SW480 (cell line): ENCODE data around the gene FOXP1.
A peak's percentile ranks its signal among the peaks of the same experiment; 100 is the strongest.

Experiments used
- DNase-seq: peaks from one replicate; pipeline ENCODE4 v3.0.0-alpha.2; 2016; ENCODE audit warnings: low spot score

FOXP1 gene

DNA sequence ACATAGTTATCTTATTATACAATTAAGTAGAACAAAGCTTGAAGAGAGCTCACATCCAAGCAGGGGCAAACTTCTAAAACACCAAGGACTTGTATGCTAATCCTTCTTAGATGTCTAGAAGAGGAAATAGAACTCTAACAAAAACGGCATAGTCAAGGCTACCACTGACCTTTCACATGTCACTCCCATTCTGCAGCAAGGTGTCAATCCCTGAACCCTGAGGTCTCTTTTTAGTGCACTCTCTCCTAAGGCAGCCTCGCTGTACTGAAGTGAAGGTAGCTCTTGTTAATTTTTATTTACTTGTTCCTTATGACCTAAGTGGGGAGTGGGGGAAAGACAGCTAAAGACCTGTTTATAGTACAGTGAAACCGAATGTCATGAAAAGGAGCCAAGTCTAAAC is 506.5 kb downstream of the FOXP1 start:
- DNase-seq: no peak

DNA sequence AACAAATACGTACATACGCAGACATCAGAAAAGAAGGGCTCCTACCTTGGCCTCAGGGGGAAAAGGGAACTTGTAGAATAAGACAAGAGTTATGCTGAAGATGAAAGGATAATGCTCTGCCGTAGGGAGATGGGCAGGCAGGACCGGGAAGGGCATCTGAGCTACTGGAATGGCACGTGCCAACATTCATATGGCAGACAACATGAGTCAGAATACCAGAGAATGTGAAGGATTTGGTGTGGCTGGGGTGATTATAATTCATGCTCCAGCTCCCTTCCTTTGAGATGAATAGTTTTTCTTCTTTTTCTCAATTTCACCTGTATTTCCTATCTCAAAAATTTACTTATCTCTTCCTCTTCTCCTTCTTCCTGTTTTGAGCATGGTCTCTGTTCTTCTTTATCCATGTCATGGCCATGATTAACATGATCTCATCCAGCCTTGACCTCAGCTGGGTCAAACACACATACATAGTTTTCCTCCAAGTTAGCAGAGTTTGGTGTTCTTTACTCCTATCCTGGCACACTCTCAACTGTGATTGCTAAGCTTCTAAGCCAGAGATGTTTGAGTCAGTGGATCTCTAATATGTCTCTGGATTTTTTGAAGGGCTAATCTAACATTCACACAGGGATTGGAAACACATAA is 507.0 kb downstream of the FOXP1 start:
- DNase-seq: no peak

DNA sequence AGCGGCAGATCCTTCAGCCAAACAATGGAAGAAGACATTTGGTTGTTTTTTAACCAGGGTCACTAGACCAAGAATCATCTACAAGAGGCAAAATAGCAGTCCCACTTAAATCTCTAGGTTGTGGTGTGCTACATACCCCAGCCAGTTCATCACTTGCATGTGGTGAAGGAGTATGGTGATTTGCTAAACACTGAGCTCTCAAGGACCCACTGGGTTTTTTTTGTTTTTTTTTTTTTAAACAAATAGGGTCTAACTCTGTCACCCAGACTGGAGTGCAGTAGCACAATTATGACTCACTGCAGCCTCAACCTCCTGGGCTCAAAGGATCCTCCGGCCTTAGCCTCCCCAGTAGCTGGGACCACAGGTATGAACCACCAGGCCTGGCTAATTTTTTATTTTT is 508.0 kb downstream of the FOXP1 start:
- no peak for DNase-seq

DNA sequence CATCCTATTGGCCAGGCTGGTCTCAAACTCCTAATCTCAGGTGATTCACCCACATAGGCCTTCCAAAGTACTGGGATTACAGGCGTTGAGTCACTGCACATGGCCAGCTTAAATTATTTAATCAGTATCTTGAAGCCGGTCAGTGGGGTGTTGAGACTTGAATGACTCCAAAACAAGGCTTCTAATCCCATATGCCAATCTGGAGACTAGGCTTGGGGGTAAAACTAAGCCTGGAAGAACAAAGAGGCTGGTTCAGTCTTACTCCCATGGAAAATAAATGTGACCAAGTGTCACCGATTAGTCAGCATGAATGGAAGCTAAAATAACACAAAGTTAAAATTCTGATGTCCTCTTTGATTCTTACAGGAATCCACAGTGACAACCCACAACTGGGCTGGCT is 509.1 kb downstream of the FOXP1 start:
- DNase-seq: no peak

DNA sequence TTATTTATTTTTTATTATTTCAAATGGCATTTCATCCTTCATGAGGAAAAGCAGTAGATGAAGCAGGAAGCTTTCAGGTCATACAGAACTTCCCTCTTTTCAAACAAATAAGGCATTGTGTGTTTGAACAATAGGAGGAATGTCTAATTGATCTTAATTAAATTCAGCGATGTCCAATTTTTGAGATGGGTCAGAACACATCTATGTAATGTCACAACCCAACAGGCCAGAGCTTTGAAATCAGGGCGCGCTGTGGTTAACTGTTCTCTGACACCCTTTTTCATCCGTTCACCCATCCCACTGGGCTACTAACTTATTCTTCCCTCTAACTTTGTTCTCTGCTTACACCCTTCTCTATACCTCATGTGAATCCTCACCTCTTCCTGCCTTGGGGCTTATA is 510.5 kb downstream of the FOXP1 start:
- no peak for DNase-seq

DNA sequence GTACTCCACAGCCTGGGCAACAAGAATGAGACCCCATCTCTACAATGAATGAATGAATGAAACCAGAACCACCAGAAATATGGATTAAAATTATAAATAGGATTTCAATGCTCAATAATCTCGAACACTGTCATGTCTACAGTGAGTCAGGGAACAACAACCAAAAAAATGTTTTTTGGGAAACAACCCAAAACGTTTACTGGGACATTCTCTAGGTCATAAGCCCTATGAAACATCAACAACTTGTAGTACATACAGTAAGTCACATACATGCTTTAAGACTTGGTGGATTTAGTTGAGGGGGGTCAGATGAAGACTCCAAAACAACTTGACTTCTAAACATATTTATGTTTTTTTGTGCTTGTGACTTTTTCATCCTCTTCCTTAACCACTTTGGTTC is 511.2 kb downstream of the FOXP1 start:
- no peak for DNase-seq

DNA sequence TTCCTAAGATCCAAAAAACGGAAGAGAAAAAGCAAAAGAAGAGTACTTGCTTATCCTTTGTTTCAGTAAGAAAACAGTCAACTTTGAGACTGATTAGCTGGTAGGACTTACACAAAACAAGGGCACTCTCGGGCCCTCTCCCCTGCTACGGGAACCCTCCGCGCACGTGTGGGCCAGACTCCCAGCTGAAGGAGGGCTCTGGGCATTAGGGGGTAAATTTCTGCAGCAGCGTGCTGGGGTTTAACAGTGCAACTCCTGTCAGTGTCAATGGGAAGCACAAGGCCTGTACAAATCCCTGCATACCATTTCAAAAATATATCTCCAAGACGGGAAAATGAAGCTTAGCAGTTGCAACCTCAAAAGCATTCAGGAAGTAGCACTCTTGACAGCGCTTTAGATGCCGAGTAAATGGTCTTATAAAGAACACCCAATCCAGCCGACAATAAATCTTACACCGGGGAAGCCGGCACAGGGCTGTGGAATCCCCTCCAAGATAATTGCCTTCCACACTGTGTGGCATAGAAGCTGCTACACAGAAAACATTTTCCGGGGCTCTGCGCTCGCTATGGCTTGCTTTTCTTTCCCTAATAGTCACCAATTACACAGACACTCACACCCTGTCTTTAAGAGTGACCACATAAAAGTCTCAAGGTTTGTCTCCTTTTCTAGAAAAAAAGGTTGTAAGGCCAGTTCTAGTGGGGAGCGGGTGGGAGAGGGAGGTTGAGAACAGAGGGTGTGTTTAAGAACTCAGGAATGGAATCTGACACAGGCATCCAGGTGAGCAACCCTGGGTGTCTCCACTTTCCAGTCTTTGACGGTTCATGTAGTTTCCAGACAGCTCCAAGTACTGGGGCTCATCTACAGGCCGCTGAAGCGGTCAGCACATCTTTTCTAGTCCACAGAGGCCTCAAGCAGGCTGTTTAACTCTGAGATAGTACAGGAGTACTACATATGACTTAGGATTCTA is 512.7 kb downstream of the FOXP1 start:
- DNase-seq: no peak

DNA sequence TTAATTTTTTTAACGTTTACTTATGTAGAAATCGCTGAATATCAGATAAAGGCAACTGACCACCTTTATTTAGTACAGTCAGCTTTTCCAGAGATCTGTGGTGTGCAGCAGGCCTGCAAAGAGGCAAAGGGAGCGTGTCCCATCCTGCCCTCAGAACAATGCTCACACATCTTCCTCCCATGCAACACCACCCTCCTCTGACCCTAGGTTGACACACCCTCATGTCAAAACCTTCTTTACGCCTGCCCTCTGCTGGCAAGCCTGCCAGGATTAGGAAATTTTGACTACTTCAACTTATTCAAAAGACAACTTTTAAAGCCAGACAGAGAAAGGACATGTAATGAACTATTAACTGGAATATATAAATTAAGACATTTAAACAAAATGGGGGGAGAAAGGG is 513.7 kb downstream of the FOXP1 start:
- peak; percentile 68 for DNase-seq

DNA sequence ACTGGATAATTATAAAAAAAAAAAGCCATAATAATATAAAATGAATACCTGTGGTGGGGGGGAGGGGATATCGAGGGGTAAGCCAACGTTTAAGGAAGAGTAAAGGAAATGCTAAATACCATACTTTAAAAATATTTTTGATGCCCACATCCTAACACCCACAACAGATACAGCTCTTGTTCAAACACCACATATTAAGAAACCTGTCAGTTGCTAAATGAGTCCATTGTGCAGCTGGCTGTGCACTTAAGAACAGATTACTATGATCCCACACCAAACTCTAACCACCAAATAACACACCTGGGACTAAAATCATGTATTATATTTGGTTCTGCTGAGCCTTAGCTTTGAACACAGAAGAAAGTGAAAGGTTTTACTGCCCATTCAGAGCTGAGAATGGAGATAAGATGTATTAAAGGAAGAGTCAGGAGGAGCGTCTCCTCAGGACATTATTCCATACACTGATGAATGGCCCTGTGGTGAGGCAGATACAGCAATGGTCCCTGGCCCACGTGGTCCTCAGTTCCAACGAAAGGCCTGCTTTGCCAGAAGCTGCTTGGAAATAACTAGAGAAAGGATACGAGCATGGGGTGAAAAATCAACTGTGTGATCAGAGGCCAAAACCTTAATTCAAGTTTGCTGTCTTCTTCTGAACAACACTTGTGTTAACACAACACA is 515.4 kb downstream of the FOXP1 start:
- DNase-seq: peak; percentile 62

DNA sequence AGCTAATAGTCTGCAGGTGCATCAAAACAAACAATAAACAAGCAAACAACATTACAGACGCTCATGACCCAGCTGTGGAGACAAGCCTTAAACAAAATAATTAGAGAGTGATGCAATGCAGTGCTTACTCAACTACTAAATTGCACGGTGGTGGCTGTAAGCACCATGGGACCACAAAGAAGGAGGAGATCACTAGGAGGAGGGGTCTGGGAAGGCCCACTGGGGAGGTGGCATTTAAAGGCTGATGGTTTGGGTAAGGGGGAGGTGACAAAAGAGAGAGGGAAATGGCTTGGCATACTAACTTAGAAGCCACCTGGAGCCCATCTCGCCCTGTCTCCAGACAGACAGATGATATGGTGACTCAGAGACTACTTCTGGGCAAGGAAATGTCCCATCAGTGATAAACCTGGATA is 516.7 kb downstream of the FOXP1 start:
- no peak for DNase-seq

DNA sequence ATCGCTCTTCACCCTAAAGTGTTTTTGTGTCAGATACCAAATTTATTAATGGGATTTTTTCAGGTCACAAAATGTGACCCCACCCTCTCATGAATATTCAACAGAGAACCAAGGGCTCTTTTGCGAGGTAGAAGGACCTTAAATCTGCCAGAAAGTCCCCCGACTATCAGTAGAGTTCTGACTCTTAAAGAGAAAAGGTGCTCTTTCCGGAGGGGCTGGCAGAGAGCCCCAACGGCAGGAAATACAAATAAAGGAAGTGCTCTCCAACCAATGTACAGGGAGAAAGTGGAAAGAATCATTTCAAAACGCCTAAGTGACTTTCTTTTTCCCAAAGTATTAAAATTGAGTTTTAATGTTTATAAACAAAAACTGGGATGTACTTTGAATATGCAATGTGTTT is 517.2 kb downstream of the FOXP1 start:
- DNase-seq: no peak

DNA sequence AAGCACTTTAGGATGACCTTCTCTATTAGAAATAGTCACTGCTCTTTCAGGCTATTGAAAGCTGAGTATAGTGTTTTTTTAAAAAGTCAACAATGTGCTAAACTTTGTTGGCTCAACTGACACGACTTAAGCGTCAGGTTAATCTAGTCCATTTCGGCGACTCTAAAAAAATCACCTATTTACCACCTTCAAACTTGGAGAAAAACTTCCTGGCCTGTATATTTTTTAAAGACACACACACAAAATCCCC is 517.8 kb downstream of the FOXP1 start:
- DNase-seq: no peak

DNA sequence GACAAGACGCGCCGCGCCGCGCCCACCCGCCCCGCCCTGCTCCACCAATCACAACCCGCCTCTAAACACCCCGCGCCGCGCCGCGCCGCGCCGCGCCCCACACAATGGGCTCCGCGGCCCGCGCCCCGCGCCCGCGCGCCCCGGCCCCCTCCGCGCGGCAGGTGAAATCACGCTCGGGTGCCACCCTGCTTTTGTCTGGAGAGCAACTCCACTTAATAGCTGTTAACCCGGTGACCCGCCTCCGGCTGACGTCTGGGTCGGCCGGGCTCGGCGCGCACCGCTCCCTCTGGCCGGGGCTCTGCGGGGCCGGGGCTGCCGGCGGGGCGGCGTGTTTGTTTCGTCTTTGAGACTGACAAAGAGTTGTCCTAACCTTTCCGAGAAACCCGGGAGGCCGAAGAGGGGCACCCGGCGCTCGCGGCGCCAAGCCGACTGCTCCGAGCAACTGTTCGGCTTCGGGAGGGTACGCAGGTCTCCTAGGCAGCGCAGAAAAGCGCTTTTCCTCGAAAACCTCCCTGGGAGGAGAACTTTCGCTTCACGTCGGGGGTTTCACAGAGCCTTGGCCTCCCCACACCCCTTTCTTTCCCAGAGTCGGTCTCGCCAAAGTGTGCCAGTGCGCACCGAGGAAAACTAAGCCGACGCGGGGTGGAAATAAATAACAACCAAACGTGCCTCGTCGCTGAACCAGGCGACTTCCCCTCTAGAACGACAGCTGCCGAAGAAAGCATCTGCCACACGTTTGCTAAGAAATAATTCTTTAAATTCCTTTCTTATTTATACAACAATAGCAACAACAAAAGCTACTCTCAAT is 518.4 kb downstream of the FOXP1 start:
- no peak for DNase-seq

DNA sequence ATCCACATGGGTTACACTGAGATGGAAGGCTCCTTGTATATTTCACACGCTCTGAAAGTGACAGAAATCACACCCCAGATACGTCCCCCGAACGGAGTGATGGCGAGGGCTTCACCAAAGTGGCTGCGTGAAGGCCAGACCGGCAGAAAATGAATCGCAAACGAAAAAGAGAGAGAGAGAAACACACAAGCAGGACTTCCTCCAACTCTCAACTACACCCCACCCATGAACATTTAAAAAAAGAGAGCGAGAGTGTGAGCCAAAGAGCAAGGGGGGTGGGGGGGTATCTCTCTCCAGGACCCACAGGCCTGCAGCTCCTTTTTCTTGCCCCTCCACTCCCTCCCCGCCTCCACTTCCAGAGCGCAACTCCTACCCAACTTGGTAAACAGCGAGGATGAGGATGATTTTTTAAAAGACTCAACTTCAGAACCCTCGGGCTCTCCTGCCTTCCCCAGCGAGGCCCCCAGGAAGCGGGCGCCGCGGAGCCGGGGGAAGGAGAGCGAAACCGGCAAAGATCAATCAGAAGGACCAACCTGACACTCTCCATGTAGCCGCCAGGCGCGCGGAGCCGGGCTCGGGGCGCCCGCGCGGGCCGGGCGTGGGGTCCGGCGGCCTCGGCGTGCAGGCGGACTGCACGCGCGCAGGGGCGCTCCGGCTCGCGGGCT is 519.1 kb downstream of the FOXP1 start:
- DNase-seq: peak; percentile 58

DNA sequence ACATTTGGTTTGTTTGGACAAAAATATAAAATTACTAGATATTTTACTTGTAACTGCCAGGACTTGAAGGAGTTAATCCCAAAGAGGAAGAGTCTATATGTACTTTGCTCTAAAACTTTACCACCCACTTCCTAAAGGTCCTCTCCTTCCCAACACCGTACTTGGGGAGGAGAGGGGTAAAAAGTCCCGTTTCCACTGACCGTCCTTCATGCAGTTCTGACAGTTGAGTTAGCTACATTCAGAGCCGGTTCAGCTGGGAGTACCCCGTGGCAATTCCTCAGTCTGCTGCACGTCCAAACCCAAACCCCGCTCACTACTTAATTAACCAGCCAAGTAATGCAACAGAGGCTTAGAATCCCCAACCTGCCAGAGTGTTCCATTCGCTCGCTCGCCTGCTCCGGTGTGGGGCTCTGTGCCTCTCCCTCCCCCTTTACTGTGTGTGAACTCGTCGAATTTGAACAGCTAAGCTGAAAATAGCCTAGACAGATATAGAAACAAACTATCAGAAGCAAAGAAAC is 519.7 kb downstream of the FOXP1 start:
- DNase-seq: no peak

DNA sequence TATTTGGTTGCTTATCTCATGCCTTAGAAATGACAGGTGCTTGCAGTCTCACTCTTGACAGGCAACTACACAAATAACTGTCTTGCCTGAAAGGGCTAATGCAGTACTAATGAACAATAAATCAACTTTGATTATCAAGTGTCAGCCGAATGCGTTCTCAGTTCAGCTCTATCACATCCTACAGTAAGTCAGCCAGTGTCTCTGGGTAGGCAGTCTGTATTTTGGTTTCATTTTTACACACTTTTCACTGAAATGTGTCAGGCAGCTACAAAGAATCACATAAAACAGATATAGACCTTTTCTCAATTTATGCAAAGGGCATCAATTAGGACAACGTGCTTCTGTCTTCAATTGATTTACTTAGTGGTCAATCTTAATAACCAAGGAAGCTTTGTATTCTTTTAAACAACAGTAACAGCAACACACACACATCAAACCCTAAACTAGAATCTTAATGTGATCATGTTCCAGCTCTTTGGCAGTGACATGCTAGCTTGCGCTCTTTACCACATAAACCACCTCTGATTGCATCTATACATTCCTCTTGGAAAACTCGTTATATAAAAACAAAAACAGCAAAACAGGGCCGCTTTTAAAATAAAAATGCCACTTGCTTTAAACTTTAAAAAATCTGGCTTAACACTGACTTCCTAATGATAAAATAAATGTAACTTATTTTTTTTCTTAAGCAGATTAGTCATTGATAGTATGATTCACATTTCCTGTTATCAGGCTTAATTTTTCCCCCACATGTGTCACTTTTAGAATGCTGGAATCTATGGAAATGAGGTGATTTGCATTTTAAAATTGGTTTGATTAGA is 520.4 kb downstream of the FOXP1 start:
- DNase-seq: no peak

DNA sequence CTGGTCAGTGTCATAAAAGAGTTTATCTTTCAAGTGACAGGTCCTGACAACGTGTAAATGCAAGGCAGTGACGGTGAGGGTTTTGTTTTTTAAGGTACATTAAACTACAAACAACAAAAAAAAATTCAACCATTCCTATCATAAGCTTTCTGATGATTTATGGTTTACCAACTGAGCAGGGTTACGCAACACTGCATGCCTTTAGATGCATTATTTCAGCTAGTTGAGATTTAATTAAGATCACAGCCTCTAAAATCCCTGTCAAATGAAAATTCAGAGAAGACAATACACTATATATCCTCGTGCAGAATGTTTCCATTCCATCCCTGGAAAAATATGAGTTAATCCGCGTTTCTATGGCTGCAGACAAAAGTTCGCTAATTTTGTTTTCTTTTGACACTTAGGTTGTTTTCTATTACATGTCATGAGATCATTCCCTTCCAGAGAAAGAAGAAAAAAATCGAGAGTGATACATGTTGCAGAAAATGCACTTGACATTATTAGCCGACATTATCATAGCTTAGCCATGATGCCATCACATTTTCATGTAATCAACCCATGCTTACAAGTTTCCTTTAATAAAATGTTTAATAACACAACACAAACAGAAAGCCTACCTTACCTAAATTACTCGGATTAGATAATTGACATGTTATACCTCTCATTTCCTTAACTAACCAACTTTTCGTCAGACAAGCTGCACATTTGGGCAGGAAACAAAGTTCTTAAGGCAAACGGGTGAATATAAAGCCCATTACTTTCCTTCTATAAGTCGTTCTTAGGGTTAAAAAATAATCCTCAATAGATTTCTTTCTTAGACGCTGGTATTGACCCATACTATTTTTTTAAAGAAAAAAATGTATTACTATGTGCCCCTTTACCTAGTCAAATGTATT is 521.2 kb downstream of the FOXP1 start:
- no peak for DNase-seq

DNA sequence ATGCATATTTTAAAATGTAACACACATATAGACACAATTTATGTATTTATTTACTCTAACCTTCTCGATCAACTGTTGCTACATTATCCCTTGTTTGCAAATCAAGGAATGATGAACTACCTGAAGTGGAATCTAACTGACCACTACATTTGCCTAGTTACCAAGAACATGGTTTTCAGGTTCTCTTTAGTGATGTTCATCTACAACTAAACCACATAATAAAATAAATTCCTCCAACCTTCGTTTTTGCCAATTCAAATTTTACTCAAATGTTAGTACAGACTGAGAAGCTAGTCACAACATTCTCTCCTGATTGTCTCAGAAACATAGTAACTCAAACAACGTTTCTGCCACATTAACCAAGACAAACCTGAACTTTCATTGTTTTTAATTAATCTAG is 521.9 kb downstream of the FOXP1 start:
- DNase-seq: no peak

DNA sequence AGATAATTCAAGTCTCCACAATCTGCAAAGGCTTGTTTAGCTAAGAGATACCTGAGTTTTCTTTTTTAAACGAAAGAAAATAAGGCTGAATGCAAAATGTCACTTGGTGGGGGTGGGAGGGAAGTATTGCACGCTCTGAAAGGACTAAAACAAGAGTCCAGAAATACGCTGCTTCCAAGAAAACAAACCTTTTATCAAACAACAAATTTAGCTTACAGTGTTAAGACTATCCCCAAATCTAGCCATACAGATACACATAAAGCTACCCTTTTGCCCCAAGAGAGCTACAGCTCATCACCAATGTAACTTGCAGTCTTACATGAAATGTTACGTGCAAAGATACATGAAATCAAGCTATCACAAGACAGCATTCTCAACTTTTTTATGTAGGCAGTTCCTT is 522.5 kb downstream of the FOXP1 start:
- no peak for DNase-seq

DNA sequence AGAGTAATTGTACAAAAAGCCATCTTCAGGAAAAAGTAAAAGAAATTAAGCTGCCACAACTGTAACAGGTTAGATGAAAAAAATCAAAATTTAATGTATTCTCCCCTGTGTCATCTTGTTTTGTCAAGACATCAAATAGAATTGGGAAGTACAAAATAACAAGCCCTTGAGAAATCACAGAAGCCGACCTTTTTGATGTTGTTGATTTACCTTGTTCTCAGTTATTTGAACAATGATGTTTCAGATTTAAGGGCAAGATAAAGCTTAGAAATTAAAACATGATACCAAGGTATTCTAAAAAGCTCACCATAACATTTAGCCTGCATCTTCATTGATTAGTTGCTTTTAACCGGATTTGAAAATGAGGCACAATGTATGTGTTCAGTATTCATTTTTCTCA is 523.0 kb downstream of the FOXP1 start:
- DNase-seq: no peak
